ENCODE measurements around the gene GIMAP1.

GIMAP1 gene

GRCh38 chr7:150685219-150686029 is 31.0 kb upstream of the GIMAP1 start, which contains the start of gene GIMAP2:
GIMAP2 (plus strand) TSS chr7:150685706; CDS start chr7:150687060, 1,354 bp downstream.
- in situ Hi-C loops (cut with HindIII; ENCODE audit: low sequenced_read_pairs): no loop called here
- no peak for DNase-seq (ENCODE audit: low read depth)
- H3K4me3 ChIP-seq (ENCODE audit: low read depth, low read length): no peak within 1 kb of the TSS
- no peak for TF ChIP-seq CTCF (IDR thresholded peaks at IDR 0.05; ENCODE audit: low read depth, low read length, missing control alignments)

- in situ Hi-C loops (cut with HindIII; ENCODE audit: low sequenced_read_pairs): no loop called here
- no peak overlapping the region for H3K4me3 ChIP-seq (ENCODE audit: low read depth, low read length)
Measured at GRCh38 chr7:150686030-150686631, 30.3 kb upstream of the GIMAP1 start.

GRCh38 chr7:150688630-150689029 is 27.8 kb upstream of the GIMAP1 start:
- no peak for TF ChIP-seq CTCF (IDR thresholded peaks at IDR 0.05; ENCODE audit: low read depth, low read length, missing control alignments)
- H3K4me3 ChIP-seq (ENCODE audit: low read depth, low read length): no peak overlapping the region
- in situ Hi-C loops (cut with HindIII; ENCODE audit: low sequenced_read_pairs): no loop called here
- DNase-seq (ENCODE audit: low read depth): no peak

More at GRCh38 chr7:150686030-150686631, 30.3 kb upstream of the GIMAP1 start:
- no peak for TF ChIP-seq CTCF (IDR thresholded peaks at IDR 0.05; ENCODE audit: low read depth, low read length, missing control alignments)
- DNase-seq (ENCODE audit: low read depth): no peak

GRCh38 chr7:150695654-150696053 is 20.8 kb upstream of the GIMAP1 start:
- no peak for DNase-seq (ENCODE audit: low read depth)
- in situ Hi-C loops (cut with HindIII; ENCODE audit: low sequenced_read_pairs): no loop called here
- TF ChIP-seq CTCF (IDR thresholded peaks at IDR 0.05; ENCODE audit: low read depth, low read length, missing control alignments): no peak
- no peak overlapping the region for H3K4me3 ChIP-seq (ENCODE audit: low read depth, low read length)

- no peak for TF ChIP-seq CTCF (IDR thresholded peaks at IDR 0.05; ENCODE audit: low read depth, low read length, missing control alignments)
- H3K4me3 ChIP-seq (ENCODE audit: low read depth, low read length): no peak overlapping the region
- DNase-seq (ENCODE audit: low read depth): no peak
- in situ Hi-C loops (cut with HindIII; ENCODE audit: low sequenced_read_pairs): no loop called here
Measured at GRCh38 chr7:150703209-150703608, 13.2 kb upstream of the GIMAP1 start.

GRCh38 chr7:150715293-150715692 is 1.1 kb upstream of the GIMAP1 start:
- H3K4me3 ChIP-seq (ENCODE audit: low read depth, low read length): no peak overlapping the region
- no peak for TF ChIP-seq CTCF (IDR thresholded peaks at IDR 0.05; ENCODE audit: low read depth, low read length, missing control alignments)
- in situ Hi-C loops (cut with HindIII; ENCODE audit: low sequenced_read_pairs): no loop called here
- DNase-seq (ENCODE audit: low read depth): no peak
